ENCODE measurements around the gene GFPT1.

GFPT1 gene

GRCh38 chr2:69315160-69315761 is 71.8 kb downstream of the GFPT1 start:
- peak; percentile 7 for DNase-seq

- DNase-seq: no peak
These were observed 76.0 kb downstream of the GFPT1 start for GRCh38 chr2:69311024-69311416.

- DNase-seq: no peak
These were observed 76.7 kb downstream of the GFPT1 start for GRCh38 chr2:69310111-69311023.

- no peak for DNase-seq
These were observed 77.5 kb downstream of the GFPT1 start for GRCh38 chr2:69309351-69310110.

- no peak for DNase-seq
These were observed 78.7 kb downstream of the GFPT1 start for GRCh38 chr2:69308338-69308737.

GRCh38 chr2:69307579-69308064 is 79.4 kb downstream of the GFPT1 start:
- no peak for DNase-seq

GRCh38 chr2:69306822-69307578 is 80.0 kb downstream of the GFPT1 start:
- DNase-seq: peak; percentile 69

- peak; percentile 1 for DNase-seq
These were observed 80.6 kb downstream of the GFPT1 start for GRCh38 chr2:69306393-69306821.

GRCh38 chr2:69305712-69306392 is 81.2 kb downstream of the GFPT1 start:
- no peak for DNase-seq

GRCh38 chr2:69305166-69305565 is 81.9 kb downstream of the GFPT1 start:
- DNase-seq: no peak

GRCh38 chr2:69304656-69305055 is 82.4 kb downstream of the GFPT1 start:
- no peak for DNase-seq

GRCh38 chr2:69300650-69301049 is 86.4 kb downstream of the GFPT1 start:
- DNase-seq: peak; percentile 52

GRCh38 chr2:69299772-69300516 is 87.1 kb downstream of the GFPT1 start:
- no peak for DNase-seq

- no peak for DNase-seq
These were observed 88.2 kb downstream of the GFPT1 start for GRCh38 chr2:69298862-69299261.

GRCh38 chr2:69298261-69298660 is 88.8 kb downstream of the GFPT1 start:
- peak; percentile 10 for DNase-seq

- no peak for DNase-seq
These were observed 89.8 kb downstream of the GFPT1 start for GRCh38 chr2:69297216-69297615.

GRCh38 chr2:69296421-69296820 is 90.6 kb downstream of the GFPT1 start:
- DNase-seq: no peak

- no peak for DNase-seq
These were observed 94.8 kb downstream of the GFPT1 start for GRCh38 chr2:69292256-69292655.

GRCh38 chr2:69291721-69292120 is 95.3 kb downstream of the GFPT1 start:
- no peak for DNase-seq

- DNase-seq: no peak
These were observed 95.9 kb downstream of the GFPT1 start for GRCh38 chr2:69291004-69291650.

- no peak for DNase-seq
These were observed 98.6 kb downstream of the GFPT1 start for GRCh38 chr2:69288429-69288828.

Data from inflammatory macrophage treated with lipopolysaccharide for 4 hours (primary cell).